GM19240 (cell line): ENCODE data around the gene EIF3F.
A peak's percentile ranks its signal among the peaks of the same experiment; 100 is the strongest.

Experiments
- DNase-seq: peaks from one replicate; pipeline ENCODE4 v3.0.0; 2011; ENCODE audit warnings: low spot score; ENCODE audit not compliant: insufficient read length

Gene EIF3F

DNA sequence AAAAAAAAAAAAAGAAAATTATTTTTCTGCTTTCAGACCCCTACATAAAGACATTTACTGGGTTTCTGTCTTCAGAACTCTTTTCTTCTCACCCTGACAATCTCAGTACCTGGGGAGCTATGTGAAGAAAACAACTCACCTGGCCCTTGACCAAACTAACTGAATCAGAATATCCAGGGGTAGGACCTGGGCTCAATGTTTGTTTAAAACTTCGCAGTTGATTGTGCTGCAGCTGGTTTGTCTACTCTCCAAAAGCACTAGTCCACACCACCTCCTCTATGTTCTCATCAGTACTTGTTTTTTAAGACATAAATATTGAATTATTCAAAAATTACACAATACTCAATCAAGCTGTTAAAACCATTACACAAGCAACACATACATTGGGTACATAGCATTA lies 34.8 kb downstream of the EIF3F start:
- no peak for DNase-seq

DNA sequence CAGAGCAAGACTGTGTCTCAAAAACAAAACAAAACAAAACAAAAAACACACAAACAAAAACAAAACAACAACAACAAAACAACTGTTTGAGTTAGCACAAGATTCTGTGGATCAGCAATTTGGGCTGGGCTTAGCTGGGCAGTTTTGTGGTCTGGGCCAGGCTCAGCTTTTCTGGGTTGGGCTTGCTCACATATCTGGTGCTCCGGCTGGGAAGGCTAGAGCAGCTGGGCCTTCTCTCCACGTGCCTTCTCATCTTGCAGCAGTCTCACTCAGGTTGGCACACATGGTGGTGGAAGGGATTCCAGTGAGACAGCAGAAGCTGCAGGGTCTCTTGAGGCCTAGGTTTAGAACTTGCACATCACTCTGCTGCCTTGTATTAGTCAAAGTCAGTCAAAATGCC lies 35.7 kb downstream of the EIF3F start:
- no peak for DNase-seq

DNA sequence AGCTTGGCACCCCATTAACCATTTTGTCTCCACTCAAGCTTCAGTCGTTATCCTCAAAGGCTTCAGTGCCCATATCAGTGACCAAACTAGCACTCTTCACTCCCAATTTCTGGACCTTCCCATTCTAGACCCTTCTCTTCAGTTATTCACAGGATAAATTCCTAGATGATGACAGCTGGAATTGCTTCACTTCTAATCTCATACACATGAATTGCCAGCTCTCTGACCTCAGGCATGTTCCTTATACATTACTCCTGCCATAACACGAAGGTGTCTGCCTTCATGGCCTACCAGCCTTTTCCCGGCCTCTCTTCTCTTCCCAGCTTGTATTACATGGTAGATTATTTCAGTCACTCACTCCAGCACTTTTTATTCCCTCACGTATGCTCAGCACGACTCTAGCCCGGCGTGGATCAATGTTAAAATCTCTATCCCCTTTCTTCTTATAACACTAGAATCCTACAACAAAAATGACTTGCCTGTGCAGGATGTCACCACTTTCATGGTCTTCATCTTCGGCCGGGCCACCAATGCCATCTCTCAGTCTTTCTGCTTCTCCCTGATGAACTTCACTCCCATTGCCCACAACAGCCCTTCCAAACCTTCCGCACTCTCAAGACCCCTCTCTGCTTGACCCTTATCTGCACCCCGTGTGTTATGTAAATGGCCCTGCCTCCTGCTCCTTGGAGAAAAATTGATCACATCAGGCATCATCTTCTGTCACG lies 36.9 kb downstream of the EIF3F start:
- no peak for DNase-seq

DNA sequence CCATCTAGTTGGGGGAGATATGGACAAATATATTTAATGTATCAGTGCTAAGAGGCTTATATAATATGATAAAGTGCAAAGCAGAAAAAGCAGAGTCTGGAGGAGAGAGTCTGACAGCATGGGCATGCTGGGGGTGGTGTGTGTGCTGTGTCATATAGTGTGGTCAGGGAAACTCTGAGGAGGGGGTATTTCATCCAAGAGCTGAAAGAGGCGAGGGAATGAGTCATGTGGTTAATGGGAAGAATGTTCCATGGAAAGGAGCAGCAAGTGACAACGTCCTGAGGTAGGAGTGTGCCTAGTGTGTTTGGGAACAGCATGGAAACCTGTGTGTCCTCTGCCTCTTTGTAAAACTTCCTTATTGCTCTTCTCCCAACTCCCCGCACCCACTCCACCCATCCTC lies 38.0 kb downstream of the EIF3F start:
- DNase-seq: no peak

DNA sequence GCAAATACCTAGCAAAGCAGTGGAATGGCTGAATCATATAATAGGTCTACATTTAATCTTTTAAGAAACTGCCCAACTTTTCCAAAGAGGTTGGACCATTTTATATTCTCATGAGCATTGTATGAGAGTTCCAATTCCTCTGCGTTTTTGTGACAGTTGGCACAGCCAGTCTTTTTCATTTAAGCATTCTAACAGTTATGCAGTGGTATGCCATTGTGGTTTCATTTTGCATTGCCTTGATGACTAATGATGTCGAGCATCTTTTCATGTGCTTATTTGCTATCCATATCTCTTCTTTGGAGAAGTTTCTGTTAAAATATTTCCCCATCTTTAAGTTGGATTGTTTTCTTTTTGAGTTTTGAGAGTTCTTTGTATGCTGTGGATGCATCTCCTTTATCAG lies 38.7 kb downstream of the EIF3F start:
- DNase-seq: no peak

DNA sequence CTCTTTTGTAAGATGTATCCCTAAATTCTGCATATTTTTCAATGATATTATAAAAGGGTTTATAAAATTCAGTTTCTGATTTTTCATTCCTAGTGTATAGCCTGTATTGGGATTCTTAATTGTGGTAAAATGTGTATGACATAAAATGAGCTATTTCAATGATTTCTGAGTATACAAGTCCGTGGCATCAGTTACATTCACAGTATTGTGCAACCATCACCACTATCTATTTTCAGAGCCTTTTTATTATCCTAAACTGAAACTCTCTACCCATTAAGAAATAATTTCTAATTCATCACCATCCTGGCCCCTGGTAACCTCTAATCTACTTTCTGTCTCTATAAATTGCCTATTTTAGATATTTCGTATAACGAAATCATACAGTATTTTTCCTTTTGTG lies 39.8 kb downstream of the EIF3F start:
- DNase-seq: no peak

DNA sequence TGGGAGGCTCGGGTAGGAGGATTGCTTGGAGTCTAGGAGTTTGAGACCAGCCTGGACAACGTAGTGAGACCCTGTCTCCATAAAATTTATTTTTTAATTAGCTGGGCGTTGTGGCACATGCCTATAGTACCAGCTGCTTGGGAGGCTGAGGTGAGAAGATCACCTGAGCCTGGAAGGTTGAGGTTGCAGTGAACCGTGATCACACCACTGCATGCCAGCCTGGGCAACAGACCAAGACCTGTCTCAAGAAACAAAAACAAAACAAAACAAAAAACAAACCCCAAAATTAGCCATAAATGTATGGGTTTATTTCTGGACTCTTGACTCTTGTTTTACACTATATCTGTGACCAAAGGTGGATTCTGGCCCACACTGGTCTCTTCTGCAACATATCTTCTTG lies 41.6 kb downstream of the EIF3F start:
- no peak for DNase-seq

DNA sequence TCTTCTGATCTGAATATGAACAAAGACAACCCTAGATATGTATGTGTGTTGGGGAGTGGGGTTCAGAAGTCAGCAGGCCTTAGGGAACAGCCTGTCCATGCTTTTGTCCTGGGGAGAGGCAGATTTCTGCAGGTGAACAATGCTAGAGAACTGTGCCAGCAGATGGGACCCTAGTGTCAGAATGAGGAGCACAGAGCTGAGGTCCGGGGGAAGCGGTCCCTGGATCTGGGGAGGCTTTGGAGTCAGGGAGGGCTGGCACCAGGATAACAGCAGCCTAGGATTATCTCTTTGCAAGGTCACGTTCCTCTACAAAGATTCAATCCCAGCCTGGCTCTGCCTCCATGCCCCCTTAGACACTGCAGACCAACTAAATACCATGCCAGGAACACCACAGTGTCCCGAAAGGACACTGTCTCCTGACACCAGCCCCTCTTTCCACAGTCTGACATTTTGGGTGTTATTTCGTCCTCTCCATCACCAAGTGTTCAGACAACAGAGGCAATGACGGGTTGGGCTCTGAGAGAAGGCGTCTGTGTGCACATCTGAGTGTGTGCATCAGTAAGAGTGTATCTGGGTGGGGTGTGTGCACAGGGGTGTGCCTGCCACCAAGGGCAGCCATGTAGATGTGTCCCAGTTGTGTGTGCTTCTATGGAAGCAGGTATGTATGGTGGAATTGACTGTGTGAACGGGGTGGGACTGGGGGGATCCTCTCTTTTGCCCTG lies 43.5 kb downstream of the EIF3F start:
- DNase-seq: no peak

DNA sequence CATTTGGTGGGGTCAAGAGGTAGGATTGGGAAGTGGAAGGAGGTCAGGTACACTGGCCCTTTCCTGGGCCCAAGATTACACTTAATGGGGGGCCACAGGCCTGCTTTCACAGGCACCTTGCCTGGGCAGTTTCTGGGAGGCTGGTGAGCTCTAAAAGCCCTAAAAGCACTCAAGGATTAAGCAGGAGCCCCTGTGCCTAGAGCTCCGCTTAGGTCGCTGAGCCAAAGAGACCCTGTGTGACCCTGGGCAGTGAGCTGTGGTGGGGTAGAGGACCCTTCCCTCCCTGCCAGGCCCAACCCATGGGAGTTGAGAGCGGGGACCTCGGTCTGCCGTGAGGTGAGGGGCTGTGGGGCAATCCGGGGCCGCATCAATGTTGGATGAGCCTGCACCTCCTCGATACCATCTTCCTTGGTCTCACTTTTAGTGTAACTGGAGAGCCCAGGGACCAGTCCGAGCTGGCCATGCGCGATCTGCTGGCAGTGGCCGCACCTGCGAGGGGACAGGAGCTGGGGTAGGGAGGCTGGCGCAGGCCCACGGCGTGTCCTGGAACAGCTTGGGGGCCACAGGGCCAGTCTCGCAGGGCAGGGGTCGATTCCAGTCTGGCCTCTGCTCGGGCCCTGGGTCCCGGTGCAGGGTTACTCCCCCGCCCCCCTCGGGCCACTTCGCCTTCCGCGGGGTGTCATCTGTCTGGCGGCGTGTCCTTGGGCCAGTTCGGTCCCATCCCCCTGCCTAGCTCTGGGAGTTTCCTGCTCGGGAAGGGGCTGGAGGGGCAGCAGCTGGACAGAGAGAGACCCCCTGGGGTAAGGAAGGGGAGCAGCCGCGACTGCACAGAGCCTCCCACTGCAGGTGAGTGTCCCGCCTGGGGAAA lies 44.3 kb downstream of the EIF3F start:
- DNase-seq: no peak

DNA sequence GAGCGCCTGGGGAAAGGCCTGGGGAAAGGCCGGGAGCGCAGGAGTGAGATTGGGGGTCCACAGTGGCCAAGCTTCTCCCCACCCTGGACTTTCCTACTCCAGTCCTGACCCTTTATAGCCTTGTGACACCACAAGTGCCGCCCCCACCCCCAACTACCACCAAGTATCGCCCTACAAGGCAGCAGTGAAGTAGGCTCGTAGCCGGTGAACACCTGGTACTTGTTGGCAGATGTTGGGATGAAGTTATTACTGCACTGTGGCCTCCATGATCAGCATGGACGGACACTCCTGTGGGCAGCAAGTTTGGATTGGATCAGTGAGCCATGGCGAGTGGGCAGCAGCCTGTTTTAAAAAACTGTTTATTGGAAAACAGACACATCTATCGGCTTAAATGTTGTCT lies 45.0 kb downstream of the EIF3F start:
- DNase-seq: no peak

DNA sequence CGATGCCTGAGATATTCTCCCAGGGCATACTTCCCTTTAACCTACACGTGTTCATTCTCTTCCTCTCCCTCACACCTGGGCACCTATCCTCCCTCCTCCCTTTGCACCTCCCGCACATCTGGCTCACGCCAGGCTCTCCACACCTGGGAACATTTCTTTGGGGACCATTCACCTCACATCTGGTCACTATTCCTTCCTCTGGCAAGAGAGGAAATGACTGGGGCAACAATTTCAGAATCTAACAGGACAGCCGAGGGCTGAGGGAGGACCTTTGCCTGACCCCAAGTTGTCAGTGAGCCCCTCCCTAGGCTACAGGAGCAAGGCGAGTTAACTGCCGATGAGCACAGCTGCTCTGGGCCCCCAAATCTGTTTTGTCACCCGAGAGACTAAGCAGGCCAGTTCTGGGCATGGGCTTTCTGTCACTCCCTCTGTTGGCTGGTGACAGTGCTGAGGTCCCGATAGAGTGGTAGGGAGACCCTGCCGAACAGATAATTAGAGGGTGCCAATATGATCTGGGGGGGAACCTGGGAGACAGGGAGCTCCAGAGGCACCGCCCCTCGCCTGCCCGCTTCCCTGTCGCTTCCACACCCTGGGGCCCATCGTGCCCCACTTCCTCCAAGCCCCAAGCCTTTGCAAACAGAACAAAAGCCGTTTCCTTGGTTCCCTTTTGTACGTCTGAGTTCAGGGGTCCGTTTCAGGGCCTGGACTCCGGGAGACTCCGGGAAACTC lies 45.6 kb downstream of the EIF3F start:
- DNase-seq: no peak

DNA sequence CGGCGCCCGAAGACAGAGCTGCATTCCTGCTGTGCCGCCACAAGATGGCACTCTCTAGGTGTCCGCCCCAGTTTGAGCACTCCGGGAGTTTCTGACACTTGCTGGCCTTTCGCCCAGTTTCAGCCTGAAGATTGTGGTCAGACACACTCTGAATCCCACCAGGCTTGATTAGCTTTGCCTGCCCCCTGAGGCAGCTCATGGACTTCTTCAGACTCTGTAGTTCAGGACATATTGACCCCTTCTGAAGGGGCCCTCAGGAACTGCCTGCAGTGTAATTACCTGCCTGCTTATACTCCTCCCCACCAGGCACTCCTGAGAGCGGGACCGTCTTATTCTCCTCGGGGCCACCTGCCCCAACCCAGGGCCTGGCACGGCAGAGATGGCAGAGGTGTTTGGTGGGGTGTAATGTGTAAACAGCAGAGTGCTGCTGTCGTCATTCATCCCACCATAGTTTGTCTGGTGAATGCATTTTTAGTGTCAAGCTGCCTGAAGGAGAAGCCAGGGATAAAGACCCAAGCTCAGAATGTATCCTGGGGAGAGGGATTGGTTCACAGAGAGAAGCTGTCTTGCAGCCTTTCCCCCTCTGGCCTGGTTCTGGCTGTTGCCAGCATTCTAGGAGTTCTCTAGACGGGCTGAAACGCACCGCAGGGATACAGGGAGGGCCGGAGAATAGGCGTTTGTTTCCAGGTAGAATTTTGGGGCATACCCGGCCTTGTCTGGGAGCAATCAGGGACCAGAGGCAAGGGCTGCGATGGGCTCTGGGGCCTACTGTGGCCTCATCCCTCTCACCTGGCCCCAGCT lies 46.4 kb downstream of the EIF3F start:
- DNase-seq: peak; percentile 55

DNA sequence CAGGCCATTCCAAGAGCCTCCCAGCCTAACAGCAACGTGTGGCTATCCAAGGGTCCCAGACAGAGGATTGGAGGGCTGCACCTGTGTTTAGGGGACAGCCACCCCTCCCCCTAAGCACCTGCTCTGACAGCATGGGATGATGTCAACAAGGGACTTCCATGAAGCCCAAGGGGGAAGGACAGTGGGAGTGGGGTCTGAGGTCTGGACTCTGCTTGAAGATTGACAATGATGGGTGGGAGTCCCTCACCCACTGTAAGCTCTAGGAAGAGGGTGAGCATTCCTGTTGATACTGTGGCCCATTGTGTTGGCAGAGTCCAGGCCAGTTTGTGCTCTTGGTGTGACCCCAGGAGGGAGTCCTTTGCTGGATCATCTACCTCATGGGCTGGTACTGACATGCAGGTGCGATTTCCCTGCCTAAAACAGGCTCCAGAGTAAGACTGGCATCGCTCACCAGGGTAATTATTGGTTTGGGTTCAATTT lies 47.0 kb downstream of the EIF3F start:
- DNase-seq: no peak

DNA sequence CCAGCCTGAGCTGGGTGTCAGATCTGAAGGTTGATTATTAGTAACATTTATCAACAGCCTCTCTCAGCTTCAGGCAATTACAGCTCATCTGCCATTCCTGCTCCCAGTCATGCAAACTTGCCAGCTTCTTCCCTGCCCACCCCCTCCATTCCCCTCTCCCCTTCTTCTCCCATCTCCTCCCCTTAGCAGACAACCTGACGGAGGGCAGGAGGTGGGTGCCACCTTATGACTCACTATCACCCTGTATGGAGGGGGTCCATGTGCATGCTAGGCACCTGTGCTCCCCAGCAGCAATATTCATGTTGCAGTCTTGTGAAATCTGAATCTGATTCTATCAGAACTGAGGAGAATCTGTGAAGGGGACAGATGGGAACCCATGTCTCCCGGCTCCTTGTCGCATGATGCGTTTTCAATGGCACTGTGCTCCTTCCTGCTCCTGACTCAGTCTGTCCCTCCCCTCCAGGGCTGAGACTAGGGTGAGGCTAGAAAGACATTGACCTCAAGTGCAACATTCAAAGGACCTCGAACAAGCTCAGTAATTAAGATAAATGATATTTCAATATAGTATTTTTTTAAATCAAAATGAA lies 47.6 kb downstream of the EIF3F start:
- no peak for DNase-seq

DNA sequence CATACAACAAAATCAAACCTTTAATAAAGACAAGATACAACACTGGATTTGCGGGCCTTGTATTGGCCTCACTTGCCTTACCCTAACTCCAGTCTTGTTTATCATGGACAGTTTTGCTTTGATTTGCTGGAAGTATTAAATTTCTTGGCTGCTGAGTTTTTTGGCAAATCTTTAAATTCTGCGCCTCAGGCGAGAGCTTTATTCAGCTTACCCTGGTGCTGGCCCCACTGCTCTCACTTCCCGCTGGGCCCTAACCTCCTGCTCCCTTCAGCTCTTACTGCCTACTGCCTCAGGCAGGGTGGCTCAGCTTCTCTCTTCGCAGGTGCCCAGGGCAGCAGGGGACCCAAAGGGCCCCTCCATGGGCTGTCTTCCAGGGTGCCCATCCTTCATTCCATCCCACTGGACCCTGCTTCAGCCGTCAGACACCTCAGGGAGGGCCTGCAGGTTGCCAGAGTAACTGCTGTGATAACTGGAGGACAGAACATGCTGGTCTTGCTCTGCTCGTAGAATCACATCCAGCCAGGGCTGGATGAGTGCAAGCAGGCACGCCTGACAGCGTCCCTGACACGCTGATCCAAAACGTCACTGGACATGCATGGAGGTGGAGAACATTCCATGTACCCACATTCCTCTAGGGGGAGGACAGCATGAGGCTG lies 48.2 kb downstream of the EIF3F start:
- DNase-seq: no peak

DNA sequence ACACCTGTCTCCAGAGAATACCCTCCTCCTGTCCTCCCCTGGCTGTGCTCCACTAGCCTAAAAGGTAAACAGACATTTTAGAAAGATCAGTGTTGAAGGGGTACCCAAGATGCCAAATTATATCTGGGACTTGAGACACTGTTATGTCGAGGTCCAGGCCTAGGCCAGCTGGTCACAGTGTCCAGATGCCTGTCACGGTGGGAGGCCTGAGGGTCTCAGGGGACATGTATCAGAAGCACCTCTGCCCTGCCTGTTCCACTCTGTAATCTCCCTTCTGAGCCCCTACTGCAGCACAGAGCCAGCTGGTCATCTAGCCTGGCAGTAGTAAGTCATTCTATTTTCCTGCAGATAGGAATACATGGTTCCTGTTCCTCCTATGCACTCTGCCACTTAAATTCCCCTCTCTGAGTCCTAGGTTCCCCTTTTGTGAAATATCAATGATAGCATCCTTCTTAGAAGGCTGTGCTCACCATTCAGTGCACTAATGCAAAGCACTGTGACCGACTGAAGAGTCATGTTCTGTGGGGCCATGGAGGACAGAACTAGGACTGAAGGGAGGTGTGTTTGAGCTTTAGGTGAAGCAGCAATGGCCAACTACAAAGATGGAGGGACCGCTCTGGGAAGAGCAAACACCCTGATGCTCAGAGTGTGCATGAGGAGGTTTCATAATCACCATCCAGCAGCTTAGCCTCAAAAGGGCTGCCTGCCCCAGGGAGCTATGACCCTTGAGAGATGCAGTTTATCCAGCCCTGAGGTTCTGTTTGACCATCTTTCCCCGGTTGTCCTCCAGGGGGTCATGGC lies 49.1 kb downstream of the EIF3F start:
- DNase-seq: no peak

DNA sequence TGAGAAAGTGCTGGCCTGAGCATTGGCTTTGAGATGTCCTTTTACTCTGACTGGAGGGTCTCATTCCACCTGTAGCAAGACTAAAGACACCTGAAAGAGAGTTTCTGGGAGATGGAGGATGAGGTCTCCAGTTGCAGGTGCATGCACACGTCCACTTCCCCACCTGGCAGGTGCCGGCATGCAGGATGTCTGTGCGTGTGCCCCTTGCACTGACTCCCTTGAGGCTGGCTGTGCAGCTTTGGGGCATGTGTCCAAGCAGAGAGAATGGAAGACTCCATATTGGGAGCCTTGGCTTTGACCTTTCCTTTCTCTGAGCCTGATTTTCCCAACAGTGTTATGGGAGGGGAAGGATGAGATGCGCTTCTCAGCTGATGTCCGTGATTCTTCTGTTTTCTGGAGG lies 49.8 kb downstream of the EIF3F start:
- DNase-seq: no peak

DNA sequence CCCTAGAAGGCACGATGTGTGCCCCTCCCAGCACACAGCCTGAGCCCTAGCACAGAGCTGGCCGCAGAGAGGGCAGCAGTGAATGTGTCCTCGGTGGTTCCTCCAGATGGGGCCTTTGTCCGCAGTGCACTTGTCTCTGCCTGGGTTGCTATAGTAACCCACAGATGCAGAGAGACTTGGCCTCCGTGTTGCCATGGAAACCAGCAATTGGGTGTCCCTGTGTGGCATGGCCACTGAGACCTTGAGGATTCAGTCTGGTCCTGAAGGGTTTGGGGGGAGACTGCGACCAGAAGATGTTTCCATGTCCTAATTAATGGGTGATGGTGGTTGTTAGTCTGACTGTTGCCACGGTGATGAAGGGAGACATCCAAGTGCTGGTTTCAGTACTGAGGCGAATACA lies 51.3 kb downstream of the EIF3F start:
- DNase-seq: no peak
